Stimulated activated CD4-positive, alpha-beta T cell treated with anti-CD3 and anti-CD28 coated beads, Interleukin-1b, Interleukin-23, amount 100 ng/mL, for 48 hours (primary cell): ENCODE results near the gene SLC22A12.

Experiments
- DNase-seq: peaks from one replicate; pipeline ENCODE4 v3.0.0-alpha.2; 2020

The SLC22A12 gene

DNA sequence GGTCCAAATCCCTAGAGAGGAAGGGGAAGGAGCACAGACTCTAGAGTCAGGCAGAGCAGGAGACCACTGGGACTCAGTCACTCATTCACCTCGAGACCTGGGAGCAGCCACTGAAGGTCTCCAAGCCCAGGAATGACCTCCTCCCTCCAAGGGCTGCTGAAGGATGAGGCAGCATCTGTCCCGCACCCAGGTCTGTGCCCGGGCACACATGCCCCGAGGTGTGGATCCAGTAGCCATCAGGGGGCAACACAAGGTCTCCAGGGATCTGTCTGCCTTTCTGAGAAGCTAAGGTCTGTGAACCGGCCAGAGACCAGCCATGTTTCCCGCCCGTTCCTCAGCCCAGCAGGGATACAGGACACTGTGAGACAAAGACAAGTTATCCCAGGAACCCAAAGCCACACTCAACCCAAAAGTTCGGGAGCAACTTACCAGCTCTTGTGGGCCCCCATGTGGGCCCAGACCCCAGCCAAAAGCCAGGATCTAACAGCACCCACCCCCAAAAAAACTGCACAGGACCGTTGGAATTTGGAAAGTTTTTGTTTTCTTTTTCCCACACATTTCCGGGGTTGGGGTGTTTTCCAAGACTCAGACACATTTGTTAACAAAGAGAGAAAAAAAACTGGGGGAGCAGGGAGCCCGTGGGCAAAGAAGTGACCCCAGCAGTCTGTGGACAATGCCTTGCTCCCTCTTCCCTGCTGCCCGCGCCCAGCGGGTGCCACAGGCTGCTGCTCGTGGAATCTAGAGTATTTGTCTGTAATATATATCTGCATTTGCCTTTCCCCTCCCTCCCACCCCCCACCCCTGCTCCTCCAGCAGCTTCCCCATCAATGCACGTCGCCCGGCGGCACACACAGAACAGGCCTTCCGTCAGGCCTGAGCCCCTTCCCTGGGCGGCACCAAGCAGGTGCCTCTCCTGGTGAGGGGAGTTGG, 14.9 kb downstream of the SLC22A12 start:
- DNase-seq: no peak

DNA sequence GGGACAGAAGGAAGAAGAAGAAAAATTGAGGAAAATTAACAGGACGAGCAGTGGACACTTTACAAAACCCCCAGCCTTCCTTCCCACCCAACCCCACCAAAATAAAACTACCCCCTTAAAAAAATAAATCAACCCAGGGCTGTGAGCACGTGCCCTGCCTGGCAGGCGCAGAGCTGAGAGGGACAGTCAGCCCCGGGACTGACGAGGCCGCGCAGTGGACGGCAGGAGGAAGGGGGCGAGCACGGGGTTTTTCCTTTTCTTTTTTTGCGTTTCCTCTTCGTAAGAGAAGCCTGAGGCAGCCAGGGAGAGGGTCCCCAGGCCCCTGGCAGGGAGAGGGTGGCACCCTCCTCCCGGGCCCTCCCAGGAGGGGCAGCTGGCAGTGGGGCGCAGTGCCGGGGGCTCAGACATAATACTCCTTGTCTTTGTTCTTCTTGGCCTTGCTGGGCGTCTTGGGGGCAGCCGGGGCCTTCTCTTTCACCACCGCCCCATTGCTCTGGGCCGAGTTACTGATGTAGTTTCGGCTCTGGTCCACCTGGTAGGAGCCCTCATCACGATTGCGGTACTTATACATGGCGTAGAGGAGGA, 15.9 kb downstream of the SLC22A12 start:
- DNase-seq: no peak

DNA sequence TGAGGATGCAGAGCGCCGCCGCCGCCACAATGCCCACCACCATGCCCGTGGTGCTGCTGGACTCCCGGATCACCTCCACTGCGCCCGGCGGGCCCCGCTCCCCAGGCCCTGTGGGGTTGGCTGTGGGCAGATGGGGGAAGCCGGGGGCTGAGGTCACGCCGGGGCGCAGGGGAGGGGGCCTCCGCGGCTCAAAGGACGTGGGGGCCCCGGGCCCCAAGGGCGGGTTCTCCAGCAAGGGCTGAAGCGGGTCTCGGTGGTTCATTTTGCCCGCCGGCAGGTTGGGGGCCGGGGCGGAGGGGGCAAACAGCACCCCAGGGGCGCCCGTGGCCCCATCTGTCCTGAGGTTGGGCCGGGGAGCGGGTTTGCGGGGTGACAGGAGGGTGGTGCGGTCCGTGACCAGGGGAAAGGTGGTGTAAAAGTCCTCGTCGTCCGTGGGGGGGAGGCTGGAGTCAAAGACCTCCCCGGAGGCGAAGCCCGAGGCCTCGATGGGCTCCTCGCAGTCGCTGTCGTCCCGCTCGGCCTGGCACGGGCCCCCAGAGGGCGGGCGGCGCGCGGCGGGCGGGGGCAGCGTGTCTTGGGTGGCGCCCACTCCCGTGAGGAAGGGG, 16.5 kb downstream of the SLC22A12 start:
- DNase-seq: no peak

DNA sequence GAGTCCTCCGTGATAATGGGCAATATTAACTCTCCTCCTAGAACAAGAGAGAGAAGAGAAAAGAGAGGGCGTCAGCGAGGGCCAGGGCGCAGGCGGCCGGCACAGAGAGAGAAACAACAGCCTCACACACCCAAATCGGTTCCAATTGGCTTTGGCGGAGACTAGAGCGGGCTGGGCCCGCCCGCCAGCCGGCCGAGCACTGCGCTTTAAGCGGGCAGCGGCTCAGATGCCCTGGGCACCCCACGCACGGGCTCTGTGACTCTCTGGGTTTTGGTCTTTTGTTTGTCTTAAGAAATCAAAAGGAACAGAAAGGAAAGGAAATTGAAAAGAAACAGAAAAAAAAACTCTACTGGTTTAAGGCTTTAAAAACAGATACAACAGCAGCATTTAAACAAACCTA, 17.0 kb downstream of the SLC22A12 start:
- DNase-seq: no peak

DNA sequence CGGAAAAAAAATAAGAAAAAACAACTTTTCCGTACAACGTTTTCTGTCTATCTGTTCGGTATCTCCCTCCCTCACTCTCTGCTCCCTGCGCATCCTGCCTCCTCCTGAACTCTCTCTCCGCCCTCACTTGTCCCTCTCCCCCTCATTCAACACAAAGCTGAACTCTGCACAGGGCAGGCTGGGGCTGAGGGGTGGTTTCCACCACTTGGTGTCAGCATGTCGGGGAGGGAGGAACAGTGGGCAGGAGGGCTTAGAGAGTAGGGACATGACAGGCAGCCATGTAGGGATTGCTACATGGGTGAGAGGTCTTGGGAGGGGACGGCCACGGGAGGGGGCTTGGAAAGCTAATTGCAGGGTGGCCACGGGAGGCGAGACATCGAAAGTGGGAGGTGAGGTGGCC, 17.6 kb downstream of the SLC22A12 start:
- no peak for DNase-seq

DNA sequence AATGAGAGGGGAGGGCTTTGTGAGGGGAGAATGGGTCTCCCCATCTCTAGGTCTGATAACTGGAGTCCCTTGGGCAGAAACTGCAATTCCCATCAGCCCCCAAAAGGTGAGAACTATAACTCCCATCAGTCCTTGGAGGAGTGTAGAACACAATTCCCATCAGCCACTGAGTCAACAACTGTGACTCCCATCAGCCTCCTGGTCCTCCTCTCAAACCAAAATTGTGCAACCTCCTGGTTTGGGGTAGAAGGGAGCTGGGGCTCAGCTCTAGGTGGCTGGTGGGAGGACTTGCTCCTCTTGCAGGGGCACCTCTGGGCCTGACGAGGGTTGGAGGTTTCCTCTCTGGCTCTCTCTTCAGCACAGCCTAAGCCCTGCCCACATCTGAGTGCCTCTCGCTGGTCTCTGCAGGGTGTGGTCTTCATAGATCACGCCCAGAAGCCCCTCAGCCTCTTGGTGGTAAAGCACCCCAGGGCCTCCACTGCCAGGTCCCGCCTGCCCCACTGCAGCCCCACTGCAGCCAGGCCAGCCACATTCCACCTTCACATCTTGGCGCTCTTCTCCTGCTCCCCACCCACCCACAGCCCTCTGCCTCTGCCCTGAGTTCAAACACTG, 18.5 kb downstream of the SLC22A12 start:
- DNase-seq: no peak

DNA sequence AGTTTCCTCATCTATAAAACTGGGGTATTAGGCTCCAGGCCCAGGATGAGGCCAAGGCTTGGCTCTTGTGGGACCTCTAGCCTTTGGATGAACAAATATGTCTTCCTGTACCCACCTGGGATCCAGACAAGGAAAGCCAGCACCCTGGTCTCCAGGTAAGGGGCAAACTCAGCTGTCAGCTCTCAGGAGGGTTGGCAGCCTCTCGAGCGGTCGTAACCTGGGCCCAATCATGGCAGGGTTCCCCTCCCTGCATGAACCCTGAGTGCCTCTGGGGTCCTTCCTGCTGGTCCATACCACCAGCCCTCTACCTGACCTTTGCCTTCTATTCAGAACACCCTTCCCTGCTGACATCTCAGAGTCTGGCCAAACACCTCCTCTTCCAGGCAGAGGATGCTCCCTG, 19.6 kb downstream of the SLC22A12 start:
- DNase-seq: no peak

DNA sequence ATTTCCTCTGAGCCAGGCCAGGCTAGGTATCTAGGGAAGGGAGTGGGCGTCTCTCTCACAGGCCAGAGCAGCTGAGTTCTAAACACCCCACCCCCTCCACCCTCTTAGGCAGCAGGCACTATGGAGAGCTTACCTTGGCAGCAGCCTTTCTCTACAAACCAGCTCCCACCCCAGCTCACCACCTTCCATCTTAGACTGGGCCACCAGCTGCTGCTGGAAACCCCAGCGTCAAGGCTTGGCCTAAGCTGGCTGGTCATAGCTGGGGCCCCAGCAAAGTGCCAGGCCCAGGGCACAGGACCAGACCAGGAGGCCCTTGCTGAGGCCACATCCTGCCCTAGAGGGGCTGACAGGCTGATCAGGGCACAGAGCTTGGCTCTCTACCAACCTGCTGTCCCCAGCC, 20.2 kb downstream of the SLC22A12 start:
- no peak for DNase-seq

DNA sequence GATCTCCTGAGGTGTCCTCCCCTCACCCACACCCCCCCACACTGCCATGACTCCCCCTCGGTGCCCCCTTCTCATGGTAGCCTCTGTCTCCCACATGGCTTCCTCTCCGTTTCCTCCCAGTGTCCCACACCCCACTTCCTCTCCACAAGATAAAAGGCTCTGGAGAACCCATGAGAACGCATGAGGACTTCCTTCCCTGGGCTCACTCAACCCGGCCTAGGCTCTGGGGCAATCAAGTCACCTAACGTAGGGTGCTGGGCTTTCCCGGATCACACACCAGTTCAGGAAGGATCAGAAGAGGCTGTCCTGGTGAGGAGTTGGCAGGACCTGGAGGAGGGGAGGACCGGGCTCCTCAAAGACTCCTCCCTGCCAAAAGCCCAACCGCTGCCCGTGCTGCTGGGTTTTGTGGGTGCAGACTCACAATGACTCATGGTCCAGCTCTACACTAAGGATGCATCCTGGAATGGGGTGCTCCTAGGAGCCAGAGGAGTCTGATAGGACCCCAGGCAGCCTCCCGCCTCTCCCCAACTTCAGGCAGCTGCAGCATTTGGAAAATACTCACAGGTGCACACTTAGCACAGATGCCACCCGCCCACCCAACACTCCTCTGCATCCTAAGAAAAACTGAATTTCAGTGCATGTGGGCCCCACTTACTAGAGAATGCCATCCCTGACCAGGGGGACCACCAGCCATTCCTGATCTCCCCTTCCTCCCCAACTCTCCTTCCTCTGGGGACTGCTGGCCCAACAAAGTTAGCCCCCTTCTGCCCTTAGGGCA, 21.0 kb downstream of the SLC22A12 start:
- DNase-seq: no peak

DNA sequence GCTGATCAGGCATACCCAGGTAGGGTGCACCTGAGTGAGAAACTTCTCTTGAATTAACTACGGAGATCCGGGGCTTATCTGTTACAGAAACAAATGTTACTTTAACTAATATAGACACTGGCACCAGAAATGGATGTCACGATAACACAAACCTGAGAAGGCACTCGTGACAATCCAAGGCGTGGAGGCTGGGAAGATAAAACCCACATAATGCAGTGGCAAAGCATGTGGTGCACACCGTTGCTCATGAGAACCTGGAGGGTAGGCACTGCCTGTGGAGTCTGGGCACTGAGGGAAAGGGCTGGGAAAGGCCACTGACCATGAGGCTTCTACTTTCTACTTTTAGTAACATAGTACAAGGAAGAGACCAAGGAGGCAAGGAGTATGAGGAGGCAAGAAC, 22.6 kb downstream of the SLC22A12 start:
- no peak for DNase-seq

DNA sequence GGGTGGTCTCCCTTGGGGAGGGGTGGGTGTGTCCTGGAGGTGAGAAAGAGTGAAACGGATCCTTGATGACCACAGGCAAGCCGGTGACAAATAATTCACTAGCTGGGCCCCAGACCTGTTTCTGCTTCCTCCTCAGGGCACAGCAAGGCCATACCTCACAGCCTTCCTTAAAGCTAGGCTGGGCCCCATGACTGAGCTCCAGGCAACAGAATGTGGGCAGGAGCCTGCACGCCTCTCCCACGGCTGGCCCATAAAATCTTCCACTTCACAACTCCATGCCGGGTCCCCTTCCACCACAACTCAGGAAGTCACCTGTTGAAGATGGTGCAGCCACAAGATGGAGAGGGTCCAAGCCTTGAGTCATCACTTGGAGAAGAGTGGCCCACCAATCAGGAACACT, 23.9 kb downstream of the SLC22A12 start:
- no peak for DNase-seq

DNA sequence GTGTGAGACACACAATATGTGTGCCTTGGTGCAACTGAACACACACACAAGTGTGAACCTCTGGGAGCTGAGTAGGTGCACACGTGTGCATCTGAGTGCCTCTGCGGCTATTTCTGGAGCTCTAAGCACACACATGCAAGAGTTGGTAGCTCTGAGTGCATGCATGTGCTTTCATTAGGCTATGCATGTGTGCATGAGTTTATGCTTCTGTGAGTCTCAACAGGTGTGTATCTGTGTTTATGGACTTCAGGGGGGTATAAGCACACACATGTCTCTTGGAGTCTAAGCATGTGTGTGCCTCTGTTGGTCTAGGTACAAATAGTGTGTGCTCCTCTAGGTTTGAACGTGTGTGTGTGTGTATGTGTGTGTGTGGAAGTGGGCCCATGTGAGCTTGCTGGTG, 25.8 kb downstream of the SLC22A12 start:
- no peak for DNase-seq

DNA sequence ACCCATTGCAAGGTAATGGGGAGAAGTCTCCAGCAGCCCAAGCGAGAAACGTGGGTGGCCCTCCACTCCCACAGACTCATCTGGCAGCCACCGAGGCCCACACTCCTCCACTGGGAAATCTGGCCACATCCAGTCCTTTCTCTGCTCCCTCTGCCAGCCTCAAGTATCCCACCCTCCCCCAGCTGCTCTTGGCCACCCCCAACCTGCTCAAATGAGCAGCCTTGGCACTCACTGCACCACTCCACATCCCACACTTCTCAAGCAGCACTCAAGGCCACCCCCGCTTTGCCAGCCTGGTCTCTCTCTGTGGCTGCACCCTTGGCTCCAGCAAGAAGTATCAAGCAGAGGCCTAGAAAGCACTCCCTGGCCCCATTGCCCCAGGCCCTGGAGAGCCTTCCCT, 28.2 kb downstream of the SLC22A12 start:
- no peak for DNase-seq

DNA sequence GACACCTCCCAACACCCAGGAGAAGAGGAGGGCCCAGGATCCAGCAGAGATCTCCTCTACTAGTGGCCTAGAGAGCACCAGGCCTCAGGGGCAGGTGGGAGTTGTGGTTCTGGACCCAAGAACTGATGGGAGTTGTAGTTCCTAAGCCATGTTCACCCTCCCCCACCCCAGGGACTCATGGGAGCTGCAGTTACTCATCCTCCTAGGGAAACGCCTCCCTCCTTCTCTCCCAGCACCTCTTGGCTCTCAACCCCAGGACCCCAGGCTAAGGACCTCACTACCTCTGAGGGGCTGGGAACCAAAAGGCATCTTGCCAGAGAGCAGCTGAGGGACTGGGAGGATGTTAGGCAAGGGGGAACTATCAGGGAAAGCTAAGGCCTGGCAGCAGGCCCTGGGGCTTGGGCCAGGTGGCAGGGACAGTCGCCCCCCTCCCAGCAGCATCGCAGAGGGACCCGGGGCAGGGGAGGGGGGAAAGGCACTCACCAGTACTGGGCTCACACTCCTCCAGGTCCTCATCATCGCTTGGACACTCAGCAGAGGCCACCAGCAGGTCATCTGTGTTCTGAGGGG, 28.9 kb downstream of the SLC22A12 start:
- DNase-seq: peak; percentile 12

DNA sequence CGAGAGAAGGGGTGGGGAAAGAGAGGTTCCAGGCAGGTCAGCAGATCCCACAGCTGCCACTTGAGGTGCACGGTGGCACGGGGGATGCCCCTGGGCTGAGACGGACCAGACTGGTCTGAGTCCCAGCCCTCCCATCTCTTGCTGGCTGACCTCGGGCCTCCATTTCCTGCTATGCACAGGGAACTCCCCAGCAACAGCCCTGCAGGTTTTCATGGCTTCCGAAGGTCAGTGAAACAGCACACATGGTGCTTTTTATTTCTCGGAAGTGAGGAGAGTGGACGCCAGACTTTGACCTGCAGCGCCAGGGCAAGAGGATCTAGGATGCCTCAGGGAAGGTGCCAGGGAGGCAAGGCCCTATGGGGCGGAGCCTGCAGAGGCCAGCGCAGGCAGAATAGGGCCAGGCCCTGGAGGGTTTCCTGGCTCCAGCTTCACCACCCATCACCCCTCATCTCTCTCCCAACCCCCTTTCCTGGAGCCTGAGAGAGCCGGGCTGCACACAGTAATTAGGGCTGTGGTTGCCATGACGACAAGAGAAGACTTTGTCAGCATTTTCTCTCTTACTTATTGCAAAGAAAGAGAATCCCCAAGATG, 29.5 kb downstream of the SLC22A12 start:
- no peak for DNase-seq

DNA sequence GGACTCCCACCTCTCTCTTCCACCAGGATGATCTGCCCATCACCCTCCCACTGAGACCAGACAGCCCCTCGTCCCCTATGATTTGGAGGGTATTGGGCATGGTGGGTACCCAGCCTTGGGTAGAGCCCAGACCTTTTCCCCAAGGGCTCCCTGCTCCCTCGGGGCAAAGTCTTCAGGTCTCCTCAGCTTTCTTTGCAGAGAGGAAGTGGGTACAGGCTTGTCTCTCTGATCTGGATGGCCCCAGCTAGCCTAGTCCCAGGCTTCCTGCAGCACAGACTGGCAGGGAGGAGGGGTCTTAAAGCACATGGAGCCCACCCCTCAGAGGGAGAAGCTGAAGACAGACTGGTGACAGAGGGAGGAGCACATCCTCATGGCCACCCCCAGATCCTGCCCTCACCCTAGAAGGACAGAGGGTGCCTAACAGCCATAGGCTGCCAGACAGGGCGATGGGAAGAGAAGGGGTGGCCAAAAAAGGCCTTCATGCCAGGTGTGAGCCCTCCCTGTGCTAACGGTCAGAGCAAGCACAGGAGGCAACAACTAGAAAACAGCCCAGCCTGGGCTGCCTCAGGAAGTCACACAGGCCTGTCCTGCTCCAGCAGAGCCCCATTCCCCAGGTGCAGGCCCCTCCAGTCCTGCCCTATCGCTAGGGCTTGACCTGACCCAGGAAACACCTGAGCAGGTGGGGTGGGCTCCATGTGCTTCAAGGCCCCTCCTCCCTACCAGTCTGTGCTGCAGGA, 30.4 kb downstream of the SLC22A12 start:
- DNase-seq: no peak

DNA sequence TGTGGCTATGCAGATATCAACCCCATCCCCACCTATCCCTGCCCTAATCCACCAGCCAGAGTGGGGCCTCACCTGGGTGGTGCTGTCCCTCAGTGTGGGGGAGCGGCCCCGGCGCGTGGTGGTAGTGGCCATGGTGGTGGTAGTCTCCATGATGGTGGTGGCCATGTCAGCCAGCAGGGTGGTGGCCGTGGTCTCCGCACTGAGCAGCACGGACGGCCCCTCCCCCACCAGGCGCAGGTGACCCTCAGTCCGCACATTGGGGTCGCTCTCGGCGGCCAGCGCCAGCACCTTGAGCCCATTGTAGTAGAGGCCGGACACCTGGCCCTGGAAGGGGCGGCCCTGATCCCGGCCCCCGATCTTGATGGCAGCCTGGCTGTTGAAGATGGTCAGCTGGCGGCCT, 31.7 kb downstream of the SLC22A12 start:
- DNase-seq: no peak

DNA sequence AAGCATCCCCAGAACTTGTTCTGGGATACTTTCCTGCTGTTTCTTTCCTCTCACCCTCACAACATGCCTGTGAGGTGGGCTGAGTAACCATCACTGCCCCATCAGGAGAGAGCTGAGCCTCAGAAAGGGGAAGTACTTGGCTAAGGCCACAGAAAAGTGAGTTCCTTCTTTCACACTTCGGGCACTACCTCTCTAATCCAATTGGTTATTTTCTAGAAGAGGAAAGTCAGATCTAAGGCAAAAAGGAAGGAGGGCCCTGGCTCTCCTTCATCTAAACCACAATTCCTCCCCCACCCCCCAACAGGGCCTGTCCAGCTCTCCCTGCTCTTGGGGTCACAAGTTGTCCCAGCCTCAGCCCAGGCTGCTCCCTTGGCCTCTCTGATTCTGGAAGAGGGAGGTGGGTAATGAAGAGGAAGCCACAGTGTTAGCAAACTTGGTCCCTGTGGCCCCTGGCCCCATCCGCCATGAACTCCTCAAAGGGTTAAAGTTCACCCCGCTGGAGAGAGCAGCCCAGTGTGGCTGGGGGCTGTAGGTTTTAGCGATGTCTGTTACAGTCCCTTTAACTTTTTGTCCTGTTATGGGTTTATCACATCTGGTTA, 34.0 kb downstream of the SLC22A12 start:
- no peak for DNase-seq

DNA sequence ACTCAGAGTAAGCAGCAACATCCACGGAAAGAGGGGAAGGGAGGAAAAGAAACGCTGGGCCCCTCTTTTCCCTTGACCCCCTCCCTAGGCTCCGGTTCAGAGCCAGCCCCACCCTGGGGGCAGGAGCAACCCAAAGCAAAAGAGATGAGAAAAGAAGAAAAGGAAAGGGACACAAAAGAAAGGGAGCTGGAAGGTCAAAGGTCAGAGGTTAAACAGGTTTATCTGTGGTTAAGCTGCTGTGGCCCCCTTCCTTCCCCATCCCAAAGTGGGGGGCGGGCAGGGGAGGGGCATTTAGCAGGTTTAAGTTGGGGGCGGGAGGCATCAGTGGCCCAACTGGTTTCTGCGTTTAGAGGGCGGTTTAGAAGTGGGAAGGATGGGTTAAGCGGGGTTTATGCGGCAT, 35.6 kb downstream of the SLC22A12 start:
- no peak for DNase-seq

DNA sequence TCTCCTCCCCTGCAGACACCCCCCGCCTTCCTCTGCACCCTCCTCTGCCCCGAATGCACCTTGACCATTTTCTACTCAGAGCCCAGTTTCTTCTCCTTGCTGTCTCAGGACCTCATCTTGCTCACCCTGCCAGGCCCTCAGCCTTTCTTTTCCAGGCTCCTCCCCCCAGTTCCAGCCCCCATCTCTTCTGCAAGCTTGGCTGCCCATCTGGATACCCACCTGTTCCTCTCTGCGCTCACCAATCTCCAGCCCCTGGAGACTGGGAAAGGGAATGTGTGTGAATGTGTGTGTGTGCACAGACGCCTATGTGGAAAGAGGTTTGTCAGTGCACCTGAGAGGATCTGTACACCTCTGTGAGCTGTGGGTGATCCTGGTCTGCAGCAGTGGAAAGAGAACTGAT, 36.4 kb downstream of the SLC22A12 start:
- DNase-seq: no peak

DNA sequence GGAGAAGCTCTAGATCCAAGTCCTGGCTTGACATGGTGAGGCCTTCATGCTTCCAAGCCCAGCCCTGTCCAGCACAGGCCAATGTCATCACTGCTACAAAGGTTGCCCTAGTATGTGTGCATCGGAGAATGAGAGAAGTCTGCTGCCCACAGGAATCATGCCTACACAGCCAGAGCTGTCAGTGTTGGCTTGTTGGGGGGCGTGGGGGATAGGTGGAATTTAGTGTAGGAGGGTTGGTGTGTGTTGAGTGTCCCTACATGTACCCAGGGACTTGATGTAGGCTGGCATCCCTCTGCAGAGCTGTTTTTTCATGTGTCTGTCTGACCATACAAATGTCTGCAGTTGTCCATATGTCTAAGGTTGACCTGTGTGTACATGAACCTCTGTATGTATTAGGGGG, 37.6 kb downstream of the SLC22A12 start:
- DNase-seq: no peak
